Measurements from ENCODE around the gene DLG4.
"Not testable (repeated sequence)": the region's sequence is repeated elsewhere in the genome, so short reads cannot be mapped to it uniquely, and the experiment has no call there.

DLG4 gene

GRCh38 chr17:7248796-7249195 lies 29.2 kb upstream of the DLG4 start:
- no peak for DNase-seq

DNA sequence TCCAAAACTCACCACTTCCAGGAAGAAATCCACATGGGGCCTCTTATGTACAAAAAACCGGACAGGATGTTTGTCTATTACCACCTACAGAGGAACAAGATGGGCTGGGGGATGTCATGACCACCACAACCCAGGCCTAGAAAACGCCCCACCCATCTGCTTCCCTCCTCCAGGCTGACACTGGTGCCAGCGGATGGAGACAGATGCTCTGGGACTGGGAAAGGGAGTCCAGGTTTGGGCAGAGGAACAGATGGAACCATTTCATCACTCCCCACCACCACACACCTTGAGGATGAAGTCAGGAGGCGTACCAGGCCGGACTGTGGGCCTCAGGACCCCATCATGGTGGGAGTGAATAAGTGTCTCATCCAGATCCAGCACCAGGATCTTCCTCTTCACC lies 27.1 kb upstream of the DLG4 start:
- no peak for DNase-seq

GRCh38 chr17:7243838-7244237 lies 24.2 kb upstream of the DLG4 start:
- DNase-seq, result not testable (repeated sequence)

DNA sequence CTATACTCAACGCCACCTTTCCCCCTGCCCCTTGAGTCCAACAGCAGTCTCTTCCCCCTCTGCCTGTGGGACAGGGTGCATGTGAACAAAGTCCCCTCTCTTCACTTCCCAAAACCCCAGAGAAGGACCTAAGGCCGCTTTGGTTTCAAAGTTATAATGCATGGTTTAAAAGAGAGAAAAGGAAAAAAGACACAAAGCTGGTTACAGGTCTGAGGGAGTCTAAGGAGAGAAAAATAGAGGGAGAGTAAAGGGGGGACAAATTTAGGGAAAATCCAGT lies 23.8 kb upstream of the DLG4 start:
- no peak for DNase-seq

GRCh38 chr17:7242717-7243452 lies 23.2 kb upstream of the DLG4 start:
- DNase-seq, result peak; percentile 89

DNA sequence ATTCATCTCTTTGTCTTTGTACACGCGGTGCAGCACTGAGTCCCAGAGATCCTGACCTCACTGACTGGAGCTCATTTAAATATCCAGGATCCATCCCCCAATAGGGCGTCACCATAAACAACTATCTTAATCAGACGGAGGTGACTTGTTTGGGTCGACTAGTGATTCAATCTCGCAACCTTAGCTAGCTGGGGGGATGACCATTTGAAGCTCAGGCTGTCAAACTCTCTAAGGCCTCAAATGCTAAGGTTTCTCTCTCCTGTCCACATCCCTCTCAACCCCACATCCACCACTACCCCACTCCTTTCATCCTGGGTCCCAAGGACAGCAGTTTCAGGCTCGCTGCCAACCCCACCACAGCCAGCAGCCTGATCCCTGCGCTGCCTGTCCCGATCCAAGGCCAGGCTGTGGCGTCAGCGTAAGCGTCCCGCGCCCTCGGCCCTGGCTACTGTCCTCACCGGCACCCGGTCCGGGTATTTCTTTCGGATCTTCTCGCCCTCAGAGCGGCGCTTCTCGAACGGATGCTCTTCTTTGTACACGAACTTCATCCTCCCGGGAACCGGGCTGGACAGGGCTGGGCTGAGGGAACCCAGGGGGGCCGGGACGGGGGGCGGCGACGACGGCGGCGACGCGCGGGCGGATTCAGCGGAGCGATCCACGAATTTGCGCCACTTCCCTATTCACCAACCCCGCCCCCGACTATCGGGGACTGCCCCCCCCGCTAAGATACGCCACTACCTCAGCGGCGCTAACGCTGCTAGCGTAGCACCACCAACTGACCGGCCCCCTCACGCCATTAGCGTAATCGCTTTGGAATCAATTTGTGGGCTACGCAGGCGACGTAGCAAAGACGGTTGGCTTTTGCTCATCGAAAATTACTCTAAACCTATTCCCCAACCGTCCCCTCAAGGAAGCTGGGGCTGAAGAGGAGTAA lies 22.4 kb upstream of the DLG4 start, which contains the start of gene GABARAP:
Gene GABARAP (minus strand): TSS at position 667 of the 934 bp plus-strand sequence. CDS start 119 bp downstream, at position 548.
- peak; percentile 89 for DNase-seq

GRCh38 chr17:7241090-7241733 lies 21.6 kb upstream of the DLG4 start:
- DNase-seq, result no peak

GRCh38 chr17:7240375-7240774 lies 20.7 kb upstream of the DLG4 start:
- no peak for DNase-seq

DNA sequence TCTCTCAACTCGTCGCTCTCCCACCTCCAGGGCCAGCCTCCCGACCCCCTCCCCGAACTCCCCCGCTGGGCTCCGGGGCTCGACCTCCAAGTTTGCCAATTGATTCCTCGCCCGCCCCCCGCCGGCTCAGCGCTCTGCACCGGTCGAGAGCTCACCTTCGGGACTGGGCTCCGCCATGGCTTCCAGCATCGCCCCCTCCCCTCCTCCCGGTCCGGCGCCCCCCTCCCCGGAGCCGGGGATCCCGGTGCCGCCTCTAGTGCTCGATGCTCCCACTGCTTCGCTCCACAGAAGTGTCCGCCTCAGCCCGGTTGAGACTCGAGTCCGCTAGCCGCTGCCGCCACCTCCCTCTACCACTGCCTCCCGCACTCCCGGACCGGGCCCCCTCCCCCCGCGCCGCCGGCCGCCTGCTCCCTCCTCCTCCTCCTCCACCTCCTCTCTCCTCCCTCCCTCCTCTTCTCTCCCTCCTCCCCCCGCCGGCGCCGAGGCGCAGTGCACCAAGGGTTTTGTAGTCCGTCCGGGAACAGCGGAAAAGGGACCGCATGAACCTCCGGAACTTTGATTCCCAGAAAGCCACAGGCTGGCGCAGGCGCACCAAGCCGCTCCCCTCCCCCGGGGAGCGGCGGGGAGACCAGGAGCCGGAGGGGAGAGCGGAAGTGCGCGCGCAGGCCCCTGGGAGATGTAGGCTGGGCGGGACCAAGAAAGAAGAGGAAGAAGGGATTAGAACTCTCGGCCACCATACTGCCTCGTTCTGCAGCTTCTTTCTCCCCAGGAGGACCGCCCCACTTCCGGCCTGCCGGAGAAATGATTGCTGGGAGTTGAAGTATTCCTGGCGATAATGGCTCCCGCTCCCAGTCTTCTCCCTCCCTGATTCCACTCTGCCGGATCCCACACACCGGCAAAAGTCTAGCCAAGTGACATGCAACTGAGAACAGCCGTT lies 19.7 kb upstream of the DLG4 start, which contains the start of gene PHF23:
Gene PHF23 (minus strand): TSS at position 367 of the 937 bp plus-strand sequence. CDS start 178 bp downstream, at position 189.
- DNase-seq, result peak; percentile 98

- peak; percentile 18 for DNase-seq
Observed at GRCh38 chr17:7238420-7239090, 18.9 kb upstream of the DLG4 start.

GRCh38 chr17:7237761-7238419 lies 18.3 kb upstream of the DLG4 start:
- DNase-seq, result peak; percentile 72

DNA sequence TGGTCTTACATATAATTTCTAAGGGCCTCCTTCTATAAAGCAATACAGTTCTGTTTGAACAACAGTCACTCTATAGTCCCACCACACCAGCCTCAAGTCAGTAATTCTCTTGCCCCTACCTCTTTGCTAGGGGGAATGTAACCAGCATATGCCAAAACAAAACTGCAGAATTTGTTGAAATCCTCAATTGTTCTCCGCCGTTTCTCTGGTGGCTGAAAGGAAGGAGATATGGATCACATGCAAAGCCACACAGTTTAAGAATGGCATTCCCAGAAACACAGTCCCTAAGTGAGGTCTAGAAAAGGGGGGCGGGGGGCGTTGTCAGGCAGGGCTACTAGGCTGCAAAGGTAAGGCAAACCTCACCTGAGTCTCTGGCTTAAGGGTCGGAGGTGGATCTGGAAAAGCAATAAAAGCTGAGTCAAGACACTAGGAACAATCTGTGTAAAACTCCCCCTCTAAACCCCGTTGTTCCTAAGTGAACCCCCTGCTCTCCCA lies 17.7 kb upstream of the DLG4 start:
- no peak for DNase-seq

DNA sequence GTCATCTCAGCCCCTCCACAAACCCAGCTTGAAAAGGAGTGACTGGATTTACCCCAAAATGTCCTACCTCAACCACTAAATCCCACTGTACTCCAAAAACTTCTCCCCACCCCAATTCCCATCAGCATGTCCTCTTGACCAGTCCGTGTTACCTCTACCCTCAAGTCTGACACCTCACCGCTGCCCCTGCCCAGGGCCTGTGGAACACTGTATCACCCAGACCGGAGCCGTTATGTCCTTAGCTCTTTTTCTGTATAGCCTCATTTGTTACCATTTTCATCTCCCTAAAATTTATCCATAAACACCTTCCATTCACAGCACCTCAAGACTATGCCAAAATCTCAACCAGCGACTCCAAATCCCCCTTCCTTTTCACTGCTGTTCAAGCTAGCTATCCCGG lies 17.2 kb upstream of the DLG4 start:
- no peak for DNase-seq

GRCh38 chr17:7235693-7236665 lies 16.3 kb upstream of the DLG4 start:
- no peak for DNase-seq

GRCh38 chr17:7234083-7234951 lies 14.7 kb upstream of the DLG4 start, which contains the start of gene DVL2:
Gene DVL2, minus strand, starts transcription at chr17:7234517. Its CDS starts 255 bp downstream, at chr17:7234262.
- peak; percentile 89 for DNase-seq

DNA sequence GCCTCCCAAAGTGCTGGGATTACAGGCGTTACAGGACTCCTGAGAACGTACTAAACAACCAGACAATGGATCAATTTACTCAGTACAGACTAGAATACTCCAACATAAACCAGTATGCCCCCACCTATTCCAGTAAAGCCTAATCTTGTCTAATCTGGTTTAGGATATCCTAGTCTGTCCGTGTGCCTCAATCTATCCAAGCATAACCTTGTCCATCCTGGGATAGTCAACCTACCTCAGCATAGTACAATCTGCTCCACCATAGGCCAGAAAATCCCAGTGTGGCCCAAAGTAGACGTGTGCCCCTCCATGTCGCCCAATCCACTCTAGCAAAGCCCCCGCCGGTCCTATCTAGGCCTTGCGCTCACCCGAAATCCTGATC lies 14.1 kb upstream of the DLG4 start:
- no peak for DNase-seq

DNA sequence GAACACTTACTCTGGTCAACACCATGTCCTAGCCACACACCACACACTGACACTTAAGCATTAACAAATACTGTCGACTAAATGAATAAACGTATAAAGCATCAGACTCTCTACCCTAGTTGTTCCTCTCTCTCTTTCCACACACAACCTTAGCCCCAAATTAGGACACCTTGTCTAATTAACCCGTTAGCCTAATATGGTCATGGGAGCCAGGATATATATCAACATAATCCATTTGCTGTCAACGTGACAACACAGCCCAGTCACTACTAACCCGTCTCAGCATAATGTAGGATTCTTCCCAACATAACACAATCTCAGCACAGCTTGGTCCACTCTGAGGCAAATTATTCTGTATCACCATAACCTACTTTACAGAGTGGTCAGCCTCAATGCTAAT lies 12.5 kb upstream of the DLG4 start:
- no peak for DNase-seq

GRCh38 chr17:7229504-7229903 lies 9.9 kb upstream of the DLG4 start:
- DNase-seq, result no peak

GRCh38 chr17:7228920-7229319 lies 9.3 kb upstream of the DLG4 start:
- DNase-seq, result no peak
